DMS79 (cell line): ENCODE measurements around the gene GPC6.

Source experiments
- DNase-seq: peaks from one replicate; lab custom pipeline; 2025; lab: John Stamatoyannopoulos, UW

Gene GPC6

DNA sequence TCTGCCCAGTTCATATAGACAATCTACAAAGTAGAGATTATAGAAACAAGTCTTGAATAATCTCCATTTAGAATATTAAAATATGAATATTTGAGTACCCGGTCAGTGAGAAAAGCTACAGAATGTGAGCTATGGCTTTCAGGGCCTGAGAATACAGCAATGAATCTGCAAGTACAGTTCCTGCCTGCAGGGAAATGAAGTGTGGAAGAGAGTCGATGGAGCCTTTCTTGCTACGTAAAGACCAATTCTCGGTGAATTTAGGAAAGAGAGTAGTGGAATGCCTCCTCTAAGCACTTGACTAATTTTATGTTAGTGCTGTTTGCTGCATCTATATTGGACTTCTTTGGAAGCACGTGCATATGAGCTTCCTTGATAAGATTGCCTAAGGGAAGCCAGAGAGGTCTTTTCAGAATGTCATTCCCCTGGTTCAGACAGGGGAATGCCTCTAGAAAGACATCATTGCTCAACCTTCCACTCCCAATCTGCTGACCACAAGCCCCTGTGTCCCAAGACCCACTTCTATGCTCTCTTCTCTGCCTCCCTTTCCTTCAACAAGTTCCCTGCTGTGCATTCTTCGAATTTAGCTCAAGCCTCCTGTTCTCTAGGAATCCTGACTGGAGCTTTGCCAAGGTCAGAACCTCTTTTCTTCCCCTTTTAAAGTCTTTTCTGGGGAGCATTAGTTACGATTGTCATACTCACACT lies 41.9 kb downstream of the GPC6 start:
- DNase-seq, result no peak

- no peak for DNase-seq
These were observed 44.4 kb downstream of the GPC6 start for GRCh38 chr13:93270769-93271742.

- DNase-seq, result no peak
These were observed 53.4 kb downstream of the GPC6 start for GRCh38 chr13:93279982-93280381.

GRCh38 chr13:93280688-93281087 lies 54.1 kb downstream of the GPC6 start:
- no peak for DNase-seq

GRCh38 chr13:93283255-93283654 lies 56.6 kb downstream of the GPC6 start:
- DNase-seq, result no peak

- no peak for DNase-seq
These were observed 57.5 kb downstream of the GPC6 start for GRCh38 chr13:93284064-93284463.

DNA sequence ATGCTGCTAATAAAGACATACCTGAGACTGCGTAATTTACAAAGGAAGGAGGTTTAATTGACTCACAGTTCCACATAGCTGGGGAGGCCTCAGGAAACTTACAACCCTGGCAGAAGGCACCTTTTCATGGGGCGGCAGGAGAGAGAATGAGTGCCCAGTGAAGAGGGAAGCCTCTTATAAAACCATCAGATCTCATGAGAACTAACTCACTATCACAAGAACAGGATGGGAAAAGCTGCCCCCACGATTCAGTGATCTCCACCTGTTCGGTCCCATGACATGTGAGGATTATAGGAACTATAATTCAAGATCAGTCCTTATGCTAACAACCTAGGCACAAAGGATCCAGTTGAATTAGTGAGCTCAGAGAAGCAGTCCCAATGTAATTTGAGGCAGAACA lies 59.4 kb downstream of the GPC6 start:
- no peak for DNase-seq

DNA sequence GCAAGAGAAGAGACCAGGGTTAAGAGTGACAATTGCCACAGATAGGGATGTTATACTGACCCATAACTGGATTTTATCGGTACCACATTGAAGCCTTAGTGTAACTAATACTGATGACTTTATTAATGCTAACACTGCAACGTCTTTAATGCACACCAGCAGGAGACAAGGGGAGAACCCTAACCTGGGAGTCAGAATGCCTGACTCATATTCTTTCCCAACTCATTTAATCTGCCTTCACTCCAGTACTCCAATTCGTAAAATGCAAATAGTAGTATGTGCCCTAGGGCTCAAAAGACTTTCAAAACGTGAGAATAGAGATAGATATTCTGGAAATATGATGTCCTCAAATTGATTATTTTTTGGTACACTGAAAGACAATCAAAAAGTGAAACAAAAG lies 62.4 kb downstream of the GPC6 start:
- DNase-seq, result no peak

DNA sequence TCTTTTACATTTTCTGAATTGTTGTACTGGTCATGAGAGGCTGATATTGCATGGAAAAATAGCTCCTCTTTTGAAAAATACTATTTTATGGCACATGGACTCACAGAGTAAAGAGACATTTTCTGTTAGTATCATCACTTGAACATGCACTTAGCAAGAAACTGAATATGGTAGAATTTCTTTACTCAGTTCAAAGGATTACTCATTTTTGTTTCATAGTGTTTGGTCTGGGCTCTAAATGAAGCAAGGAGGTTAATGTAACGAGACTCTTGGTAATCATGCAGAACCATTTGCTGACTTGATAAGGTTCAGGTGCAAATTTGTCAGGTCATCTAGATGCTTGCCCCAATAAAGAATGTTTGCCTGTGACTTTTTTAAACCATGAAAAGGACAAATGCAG lies 63.2 kb downstream of the GPC6 start:
- DNase-seq, result peak; percentile 81

DNA sequence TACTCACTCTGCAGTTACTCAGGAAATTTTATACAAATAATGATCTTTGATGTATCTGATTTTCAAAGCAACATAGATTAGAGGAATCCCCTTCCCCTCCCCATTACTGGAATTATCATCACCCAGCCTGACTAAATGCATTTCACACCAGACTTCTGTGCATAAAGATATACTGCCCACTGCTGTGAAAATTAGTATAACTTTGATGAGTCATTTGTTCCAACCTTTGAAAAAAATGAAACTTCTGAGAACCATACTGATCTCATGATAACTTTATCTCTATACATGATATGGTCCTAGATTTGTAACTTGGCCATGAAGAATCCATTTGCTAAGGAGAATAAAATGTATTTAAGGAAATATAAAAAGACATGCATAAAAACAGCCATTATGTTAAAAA lies 63.9 kb downstream of the GPC6 start:
- no peak for DNase-seq

DNA sequence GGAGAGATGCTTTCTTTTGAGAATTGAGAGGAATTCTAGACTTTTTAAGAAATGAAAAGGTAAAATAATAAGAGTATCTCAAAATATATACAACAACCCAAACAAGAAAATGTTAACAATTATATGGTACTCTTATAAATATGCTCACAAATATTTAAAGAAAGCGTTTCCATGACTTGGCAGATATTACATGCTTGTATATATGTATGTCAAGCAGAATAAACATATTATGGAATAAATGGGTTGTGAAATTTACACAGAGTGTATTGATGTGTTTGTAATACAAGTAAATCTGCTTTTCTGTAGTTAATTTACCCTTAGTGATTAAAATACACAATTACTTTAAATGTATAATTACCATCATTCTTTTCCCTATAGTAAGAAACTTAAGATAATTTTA lies 65.8 kb downstream of the GPC6 start:
- DNase-seq, result no peak

GRCh38 chr13:93293710-93294109 lies 67.1 kb downstream of the GPC6 start:
- no peak for DNase-seq

DNA sequence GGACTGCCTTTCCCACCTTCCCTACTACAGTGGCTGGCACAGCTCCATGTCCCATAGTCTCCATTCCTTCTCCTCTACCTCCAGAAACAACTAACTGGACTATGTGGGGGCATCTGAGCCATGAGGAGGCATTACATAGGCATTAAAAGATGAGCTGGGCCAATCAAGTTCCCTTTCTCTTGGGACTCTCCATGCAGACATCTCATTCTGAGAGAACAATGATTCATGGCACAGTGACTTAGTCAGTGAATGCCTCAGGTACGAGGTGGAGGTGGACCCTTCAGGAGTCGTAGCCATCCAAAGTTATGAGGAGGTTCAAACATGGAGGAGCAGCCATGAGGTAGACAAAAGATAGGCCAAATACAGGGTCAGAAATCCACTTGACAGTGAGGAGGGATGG lies 70.0 kb downstream of the GPC6 start:
- no peak for DNase-seq

DNA sequence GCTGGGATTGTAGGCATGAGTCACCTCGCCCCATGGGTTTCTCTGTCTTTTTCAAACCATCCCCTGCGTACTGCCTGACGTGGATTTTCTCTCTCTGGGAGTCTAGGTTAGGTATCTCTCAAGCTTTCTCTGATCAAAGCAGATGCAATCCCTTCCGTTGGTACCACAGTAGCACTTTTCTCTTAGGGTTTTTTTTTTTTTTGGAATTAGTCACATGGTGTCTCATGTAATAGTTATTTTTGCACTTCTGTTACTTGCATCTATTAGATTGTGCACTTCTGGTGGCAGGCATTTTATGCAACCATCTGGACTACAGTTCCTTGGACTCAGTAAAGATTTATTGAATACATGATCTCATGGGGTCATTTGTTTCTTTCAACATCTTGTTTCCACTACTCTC lies 72.1 kb downstream of the GPC6 start:
- no peak for DNase-seq

- no peak for DNase-seq
These were observed 77.5 kb downstream of the GPC6 start for GRCh38 chr13:93304134-93304533.

- no peak for DNase-seq
These were observed 78.4 kb downstream of the GPC6 start for GRCh38 chr13:93304868-93305613.

GRCh38 chr13:93305886-93306285 lies 79.3 kb downstream of the GPC6 start:
- DNase-seq, result no peak

DNA sequence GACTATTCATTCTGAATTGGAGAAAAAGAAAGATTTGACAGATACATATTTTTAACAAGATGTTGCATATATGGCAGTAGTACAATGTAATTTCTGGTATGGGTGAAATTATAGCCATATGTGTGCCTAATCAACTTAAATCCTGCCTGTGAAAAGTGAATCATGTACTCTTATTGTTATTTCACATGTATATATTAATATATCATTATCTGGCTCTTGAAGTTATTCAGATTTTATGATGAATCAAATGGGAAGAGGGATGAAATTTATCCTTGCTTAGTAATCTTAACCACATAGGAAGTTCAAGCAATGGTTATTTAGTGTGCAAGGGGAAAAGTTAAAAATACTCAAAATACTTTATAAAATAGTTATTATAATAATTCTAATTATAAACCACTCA lies 80.5 kb downstream of the GPC6 start:
- DNase-seq, result no peak

DNA sequence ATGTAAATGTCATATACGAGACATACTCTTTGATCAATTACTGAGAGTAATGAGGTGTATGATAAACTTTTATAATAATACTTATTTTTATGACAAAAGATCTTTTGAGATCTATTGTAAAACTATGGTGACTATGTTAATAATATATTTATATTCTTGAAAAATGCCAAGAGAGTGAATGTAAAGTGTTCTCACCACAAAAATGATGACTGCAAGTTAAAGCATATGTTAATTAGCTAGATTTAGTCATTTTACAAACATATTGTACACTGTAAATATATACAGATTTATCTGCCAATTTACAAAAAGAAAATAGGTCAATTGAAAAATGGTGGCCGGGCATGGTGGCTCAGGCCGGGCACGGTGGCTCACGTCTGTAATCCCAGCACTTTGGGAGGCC lies 81.0 kb downstream of the GPC6 start:
- no peak for DNase-seq

GRCh38 chr13:93309886-93310523 lies 83.4 kb downstream of the GPC6 start:
- DNase-seq, result no peak

DNA sequence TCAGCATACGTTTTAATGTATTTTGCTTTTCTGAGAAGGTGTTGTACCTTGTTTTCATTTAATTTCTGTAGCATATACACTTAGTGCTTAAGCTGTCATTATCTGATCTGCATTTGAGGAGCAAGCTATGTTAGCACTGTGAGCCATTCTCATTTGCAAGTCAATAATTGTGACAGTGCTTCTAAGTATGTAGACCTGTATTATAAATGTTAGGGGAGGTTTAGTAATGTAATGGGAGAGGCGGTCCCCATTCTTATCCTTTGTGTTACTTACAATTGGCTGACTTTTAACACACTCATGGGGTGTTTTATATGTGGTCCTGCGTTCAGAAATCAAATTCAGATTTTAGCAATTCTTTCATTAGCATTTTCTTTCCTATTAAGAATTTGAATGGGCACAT lies 90.2 kb downstream of the GPC6 start:
- DNase-seq, result no peak
